Neutrophil (primary cell): ENCODE results near the gene TSFM.

ENCODE experiments used
- H3K27ac ChIP-seq: fragments of 200-600 bp; sonication (generic); 2 replicates; pipeline ENCODE4 v1.5.1; 2016; ENCODE audit warnings: mild to moderate bottlenecking, moderate library complexity
- H3K27me3 ChIP-seq: fragments of 200-600 bp; sonication (generic); 2 replicates; pipeline ENCODE4 v1.6.0; 2016; ENCODE audit warnings: mild to moderate bottlenecking
- H3K36me3 ChIP-seq: fragments of 200-600 bp; sonication (generic); 2 replicates; pipeline ENCODE4 v1.5.1; 2017
- H3K4me1 ChIP-seq, 2 experiments: fragments of 200-600 bp in 1 of 2; sonication (generic) in 1 of 2; 1 replicate in 1 of 2; 2 replicates in 1 of 2; pipeline versions ENCODE4 v1.5.1 to v1.6.1; 2013 to 2016; ENCODE audit warnings: low read depth in 1 of 2, low read length in 1 of 2, mild to moderate bottlenecking in 1 of 2, moderate library complexity in 1 of 2; ENCODE audit not compliant: control insufficient read depth in 1 of 2, insufficient read depth in 1 of 2
- H3K4me3 ChIP-seq, 2 experiments: fragments of 200-600 bp in 1 of 2; sonication (generic) in 1 of 2; 1 replicate in 1 of 2; 2 replicates in 1 of 2; pipeline ENCODE4 v1.5.1; 2013 to 2016; ENCODE audit warnings: low read depth in 1 of 2, low read length in 1 of 2, mild to moderate bottlenecking in 1 of 2, moderate library complexity in 1 of 2
- H3K9me3 ChIP-seq: fragments of 200-600 bp; sonication (generic); 2 replicates; pipeline ENCODE4 v1.5.1; 2016
- TF ChIP-seq, protein P1 (sequence below): fragments of 200-600 bp; sonication (generic); IDR thresholded peaks from 2 replicates; pipeline ENCODE4 v1.5.1; 2016; ENCODE audit warnings: antibody characterized with exemption

TSFM gene

DNA sequence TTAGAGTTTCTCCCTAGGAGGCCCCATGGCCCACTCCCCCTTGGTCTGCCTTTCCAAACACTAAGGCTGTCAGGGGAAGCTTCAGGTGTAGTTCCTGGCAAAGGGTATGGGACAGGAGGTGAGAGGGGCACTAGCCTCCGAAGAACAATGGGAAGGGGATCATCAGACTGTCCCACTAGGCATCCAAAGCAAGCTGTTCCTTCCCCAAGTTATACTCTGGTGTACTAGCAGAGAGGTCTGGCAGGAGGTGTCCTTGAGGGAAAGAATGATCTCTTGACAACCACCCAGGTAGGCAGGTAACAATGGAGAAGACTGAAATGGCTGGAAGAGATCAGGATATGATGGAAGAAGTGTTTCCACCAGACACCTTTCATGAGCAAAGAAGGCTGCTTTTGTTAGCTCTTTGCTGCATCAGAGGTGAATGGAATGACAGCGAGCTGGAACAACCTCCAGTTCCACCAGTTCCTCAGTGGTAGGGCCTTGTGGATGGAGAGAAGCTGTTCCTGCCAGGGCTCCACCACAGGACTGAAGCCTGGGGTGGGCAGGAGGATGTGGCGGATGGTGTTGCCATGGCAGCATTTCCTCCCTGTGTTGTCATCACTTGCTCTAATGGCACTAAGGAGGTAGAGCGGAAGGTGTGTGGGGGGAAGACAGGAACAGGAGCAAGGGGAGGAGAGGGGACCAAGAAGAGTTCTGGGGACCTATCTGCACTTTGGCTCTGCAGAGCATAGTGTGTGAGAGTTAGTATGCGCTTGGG is 41.8 kb upstream of the TSFM start:
- Histone ChIP-seq H3K4me1 (peaks cover 63 to 69% of the 10 kb centered on the region in 2 experiments), H3K4me3 (peak overlapping the region; percentile 61 to 72), H3K9me3 (no peaks in the 10 kb centered on the region), H3K27me3 (no peaks in the 10 kb centered on the region), H3K27ac (peak overlapping the region; percentile 94), H3K36me3 (peaks cover 40% of the 10 kb centered on the region)
- TF ChIP-seq, protein P1, sequence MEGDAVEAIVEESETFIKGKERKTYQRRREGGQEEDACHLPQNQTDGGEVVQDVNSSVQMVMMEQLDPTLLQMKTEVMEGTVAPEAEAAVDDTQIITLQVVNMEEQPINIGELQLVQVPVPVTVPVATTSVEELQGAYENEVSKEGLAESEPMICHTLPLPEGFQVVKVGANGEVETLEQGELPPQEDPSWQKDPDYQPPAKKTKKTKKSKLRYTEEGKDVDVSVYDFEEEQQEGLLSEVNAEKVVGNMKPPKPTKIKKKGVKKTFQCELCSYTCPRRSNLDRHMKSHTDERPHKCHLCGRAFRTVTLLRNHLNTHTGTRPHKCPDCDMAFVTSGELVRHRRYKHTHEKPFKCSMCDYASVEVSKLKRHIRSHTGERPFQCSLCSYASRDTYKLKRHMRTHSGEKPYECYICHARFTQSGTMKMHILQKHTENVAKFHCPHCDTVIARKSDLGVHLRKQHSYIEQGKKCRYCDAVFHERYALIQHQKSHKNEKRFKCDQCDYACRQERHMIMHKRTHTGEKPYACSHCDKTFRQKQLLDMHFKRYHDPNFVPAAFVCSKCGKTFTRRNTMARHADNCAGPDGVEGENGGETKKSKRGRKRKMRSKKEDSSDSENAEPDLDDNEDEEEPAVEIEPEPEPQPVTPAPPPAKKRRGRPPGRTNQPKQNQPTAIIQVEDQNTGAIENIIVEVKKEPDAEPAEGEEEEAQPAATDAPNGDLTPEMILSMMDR, result no peak

DNA sequence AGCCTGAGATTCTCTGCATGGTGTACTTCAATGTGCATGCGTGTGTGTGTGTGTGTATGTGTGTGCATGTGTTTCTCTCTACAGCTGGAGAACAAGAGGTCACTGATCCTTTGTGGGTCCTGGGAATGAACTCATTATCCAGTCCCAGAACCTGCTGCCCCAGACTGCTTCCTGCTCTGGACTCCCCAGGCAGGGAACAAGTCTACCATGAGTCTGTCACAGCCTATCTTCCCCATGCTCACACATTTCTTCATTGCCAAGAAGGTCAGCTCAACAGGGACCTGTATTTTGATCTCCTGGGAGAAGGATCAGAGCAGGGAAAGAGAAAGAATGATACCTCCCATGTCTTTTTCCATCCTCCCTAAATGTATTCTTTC is 41.2 kb upstream of the TSFM start:
- TF ChIP-seq, protein P1, result no peak
- Histone ChIP-seq H3K27ac (peak overlapping the region; percentile 94), H3K36me3 (peaks cover 35% of the 10 kb centered on the region), H3K27me3 (no peaks in the 10 kb centered on the region), H3K4me3 (peak overlapping the region; percentile 61 to 72), H3K4me1 (peaks cover 63 to 69% of the 10 kb centered on the region in 2 experiments), H3K9me3 (no peaks in the 10 kb centered on the region)

DNA sequence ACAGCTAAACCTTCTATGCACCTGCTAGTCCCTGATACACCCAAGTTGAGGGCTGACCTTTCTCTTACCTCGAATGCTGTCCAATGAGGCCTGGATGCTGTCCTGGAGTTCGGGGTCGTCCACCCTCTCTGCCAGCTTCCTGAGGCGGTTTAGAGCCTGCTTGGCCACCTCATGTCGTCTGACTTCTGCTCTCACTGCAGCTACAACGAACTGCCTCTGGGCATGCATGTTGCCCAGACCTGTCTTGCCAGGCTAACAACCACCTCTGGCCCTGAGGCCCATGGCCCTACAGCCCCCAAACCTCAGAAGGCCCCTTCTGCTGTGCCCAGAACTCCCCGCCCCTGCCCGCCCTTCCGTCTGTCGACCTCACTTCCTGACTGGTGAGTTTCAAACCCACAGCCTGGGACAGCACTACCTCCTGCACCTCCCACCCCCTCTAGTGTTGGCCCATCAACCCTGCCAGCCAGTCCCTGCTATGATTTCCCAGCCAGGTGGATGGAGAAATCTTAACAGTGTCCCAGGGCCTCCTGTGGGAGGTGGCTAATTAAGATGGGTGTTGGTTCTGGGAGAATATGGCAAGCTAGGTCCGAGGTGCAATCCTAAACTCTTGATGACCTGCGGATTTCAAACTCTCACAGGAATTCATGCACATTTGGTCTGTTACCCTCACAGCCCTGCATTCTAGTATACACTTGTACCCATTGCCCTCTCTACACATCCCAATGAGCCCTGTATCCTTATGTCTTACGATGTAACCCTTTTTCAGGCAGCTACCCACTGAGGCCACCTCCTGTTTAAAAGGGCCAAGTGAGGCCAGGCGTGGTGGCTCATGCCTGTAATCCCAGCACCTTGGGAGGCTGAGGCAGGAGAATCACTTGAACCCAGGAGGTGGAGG is 40.5 kb upstream of the TSFM start:
- H3K4me1 ChIP-seq, result peaks cover 63 to 69% of the 10 kb centered on the region in 2 experiments
- H3K4me3 ChIP-seq, result peak overlapping the region; percentile 61 to 72
- H3K36me3 ChIP-seq, result peaks cover 28% of the 10 kb centered on the region
- H3K9me3 ChIP-seq, result no peaks in the 10 kb centered on the region
- H3K27ac ChIP-seq, result peak overlapping the region; percentile 94
- TF ChIP-seq, protein P1, result peak; percentile 72
- no peaks in the 10 kb centered on the region for H3K27me3 ChIP-seq

DNA sequence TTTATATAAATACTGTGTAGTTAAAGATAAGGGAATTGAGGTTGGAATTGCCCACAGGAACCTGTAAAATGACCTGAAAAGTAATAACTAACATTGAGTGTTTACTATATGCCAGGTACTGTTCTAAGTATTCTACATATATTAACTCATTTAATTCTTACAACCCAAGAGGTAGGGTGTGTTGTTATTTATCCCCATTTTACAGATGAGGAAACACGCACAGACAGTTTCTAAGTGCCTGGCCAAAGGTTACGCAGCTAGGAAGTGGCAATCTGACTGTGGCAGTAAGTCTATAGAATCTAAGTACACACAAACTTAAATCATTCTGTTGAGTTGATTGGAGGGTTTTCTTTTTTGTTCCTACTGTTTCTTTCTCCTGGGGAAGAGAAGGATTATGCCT is 38.8 kb upstream of the TSFM start:
- H3K4me3 ChIP-seq, result peak overlapping the region; percentile 59 to 69
- H3K4me1 ChIP-seq, result peaks cover 63 to 69% of the 10 kb centered on the region in 2 experiments
- peaks cover 13% of the 10 kb centered on the region for H3K36me3 ChIP-seq
- TF ChIP-seq, protein P1, result no peak
- H3K27me3 ChIP-seq, result no peaks in the 10 kb centered on the region
- H3K27ac ChIP-seq, result peak overlapping the region; percentile 94
- H3K9me3 ChIP-seq, result no peaks in the 10 kb centered on the region

DNA sequence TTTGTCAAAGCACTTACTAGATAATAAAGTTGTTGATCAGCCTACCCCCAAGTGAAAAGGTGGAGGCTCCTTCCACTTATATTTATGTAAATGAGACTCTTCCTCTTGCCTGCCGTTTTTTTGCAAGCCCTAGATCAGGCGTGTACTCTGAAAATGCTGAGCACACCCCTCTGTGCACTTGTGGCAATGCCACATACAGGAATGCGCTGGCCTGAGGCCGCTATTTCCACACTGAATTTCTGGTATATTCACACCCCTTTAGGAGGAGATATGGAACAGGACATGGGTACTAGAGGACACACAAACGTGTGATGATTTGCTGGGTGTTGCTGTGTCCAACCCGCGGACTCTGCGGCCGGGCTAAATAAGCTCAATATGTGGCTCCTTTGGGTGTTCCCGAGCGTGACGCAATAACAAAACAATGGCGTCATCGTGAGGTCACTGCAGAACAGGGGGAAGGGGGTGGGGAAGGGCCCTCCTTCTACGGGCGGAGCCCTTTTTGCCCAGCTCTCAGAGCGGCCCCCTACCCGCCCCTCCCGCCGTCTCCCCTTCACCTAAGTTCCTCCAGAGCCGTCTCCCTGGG is 38.3 kb upstream of the TSFM start:
- Histone ChIP-seq H3K27ac (peak overlapping the region; percentile 94), H3K27me3 (no peaks in the 10 kb centered on the region), H3K36me3 (peaks cover 9% of the 10 kb centered on the region), H3K4me3 (peak overlapping the region; percentile 59 to 69), H3K4me1 (peaks cover 59 to 64% of the 10 kb centered on the region in 2 experiments), H3K9me3 (no peaks in the 10 kb centered on the region)
- TF ChIP-seq, protein P1, result no peak
